T-cell (primary cell): ENCODE results near the gene MPZL1. TPM values are rescaled to one million over a fixed set of nuclear protein-coding genes. Genes with fewer than 3 reads are reported as not detected.

Experiments
- ATAC-seq, 4 experiments: fragments of 200-7000 bp in 3 of 4; fragments of 150-1000 bp in 1 of 4; cut with Tn5 transposase; replicated peaks in 1 of 4; 1 replicate in 3 of 4; 2 replicates in 1 of 4; pipeline ENCODE4 v1.10.0; 2021; ENCODE audit warnings: moderate library complexity in 3 of 4, mild to moderate bottlenecking in 2 of 4, moderate number of reproducible peaks in 1 of 4
- CTCF ChIA-PET, 2 donors: fragments of 300-600 bp; sonication (Branson Sonifier 250); formaldehyde crosslinking; loops; one replicate each; lab custom pipeline; 2022; ENCODE audit warnings: antibody characterized with exemption in 2 of 2; lab: Charles Lee
- POLR2A ChIA-PET, 2 donors: fragments of 300-600 bp; sonication (Branson Sonifier 250); formaldehyde crosslinking; loops; one replicate each; lab custom pipeline; 2022; ENCODE audit warnings: antibody characterized with exemption in 2 of 2; lab: Charles Lee
- DNase-seq, 35 experiments: peaks; one replicate each; pipeline versions ENCODE4 v3.0.0 to v3.0.0-alpha.2; 2013 to 2023
- H3K27ac ChIP-seq: one replicate; pipeline ENCODE4 v1.5.1; 2013; ENCODE audit warnings: low read length
- H3K27me3 ChIP-seq, 2 experiments: replicated peaks in 1 of 2; 1 replicate in 1 of 2; 2 replicates in 1 of 2; pipeline versions ENCODE4 v1.6.1 to v1.7.0; 2013; ENCODE audit warnings: low read length in 1 of 2, mixed read lengths in 1 of 2; ENCODE audit not compliant: control insufficient read depth in 2 of 2, insufficient read depth in 2 of 2; ENCODE audit errors: extremely low read depth in 1 of 2
- H3K36me3 ChIP-seq, 2 donors: 1 replicate in 1 of 2; 2 replicates in 1 of 2; pipeline versions ENCODE4 v1.6.1 to v1.7.0; 2013; ENCODE audit warnings: low read length in 1 of 2; ENCODE audit not compliant: control insufficient read depth in 2 of 2, insufficient read depth in 1 of 2; ENCODE audit errors: extremely low read depth in 1 of 2
- H3K4me1 ChIP-seq, 2 experiments: 1 replicate in 1 of 2; 2 replicates in 1 of 2; pipeline versions ENCODE4 v1.6.1 to v1.7.0; 2013; ENCODE audit warnings: low read length in 2 of 2, mixed read lengths in 1 of 2; ENCODE audit not compliant: insufficient read depth in 2 of 2, control insufficient read depth in 1 of 2; ENCODE audit errors: extremely low read depth in 1 of 2
- H3K4me3 ChIP-seq, 2 donors: 1 replicate in 1 of 2; 2 replicates in 1 of 2; pipeline versions ENCODE4 v1.5.1 to v1.7.0; 2013; ENCODE audit warnings: mild to moderate bottlenecking in 2 of 2, low read length in 1 of 2, moderate library complexity in 1 of 2; ENCODE audit not compliant: control insufficient read depth in 1 of 2; ENCODE audit errors: extremely low read depth in 1 of 2
- H3K9me3 ChIP-seq: 2 replicates; pipeline ENCODE4 v1.7.0; 2013
- H3K27ac Mint-ChIP-seq, 2 donors: one replicate each; pipeline ENCODE4 v1.8.0; 2020 to 2021; ENCODE audit warnings: mild to moderate bottlenecking in 2 of 2, mixed read lengths in 2 of 2
- H3K27me3 Mint-ChIP-seq, 2 donors: one replicate each; pipeline ENCODE4 v1.8.0; 2021 to 2022; ENCODE audit warnings: mixed read lengths in 2 of 2
- H3K36me3 Mint-ChIP-seq: one replicate; pipeline ENCODE4 v1.8.0; 2021; ENCODE audit warnings: mixed read lengths
- H3K4me1 Mint-ChIP-seq, 3 donors: one replicate each; pipeline ENCODE4 v1.8.0; 2020 to 2022; ENCODE audit warnings: mixed read lengths in 3 of 3, mild to moderate bottlenecking in 1 of 3
- H3K4me3 Mint-ChIP-seq, 3 donors: one replicate each; pipeline ENCODE4 v1.8.0; 2020 to 2022; ENCODE audit warnings: mild to moderate bottlenecking in 3 of 3, mixed read lengths in 3 of 3, moderate library complexity in 3 of 3
- H3K9me3 Mint-ChIP-seq, 3 donors: one replicate each; pipeline ENCODE4 v1.8.0; 2020 to 2022; ENCODE audit warnings: mixed read lengths in 3 of 3
- WGBS: methylation state at CpG from one replicate; pipeline ENCODE4 v1.1.5; 2013; ENCODE audit warnings: missing lambda C conversion rate; ENCODE audit not compliant: insufficient coverage; 5-methylcytosine and 5-hydroxymethylcytosine counted together
- total RNA-seq, 35 experiments: library from RNA in 6 of 35; stranded (reverse) in 6 of 35; fragments of 120-200 nt in 1 of 35; gene quantifications; one replicate each; pipeline versions ENCODE4 v1.2.1 to v1.2.4 and lab custom pipeline; 2013 to 2026

MPZL1 gene
- total RNA-seq, 5 donors from 2014 or later (not counting 1 experiment from before 2014, with no cell fraction given) = 5.1 to 9.9 (median 8.5) TPM

- Histone ChIP-seq H3K27me3 (no peaks in the 10 kb centered on the region), H3K4me3 (peak overlapping the region; percentile 70 to 91), H3K27ac (peak overlapping the region; percentile 38), H3K4me1 (peaks cover 6 to 30% of the 10 kb centered on the region in 2 experiments), H3K36me3 (no peaks in the 10 kb centered on the region), H3K9me3 (no peaks in the 10 kb centered on the region)
- DNase-seq (peak in 4 of 35 experiments; percentile 4 to 40 (median 20)), ATAC-seq (no peak)
- ChIA-PET CTCF (interaction anchor here in 1 of 2 donors (0.7 kb wide), 1 partner anchor 226 kb away, joined by 3 read pairs; no protein-coding TSS in a partner anchor), POLR2A (interaction anchor here (0.6 kb wide), 4 partner anchors 77 to 890 kb away, joined by 3 to 9 read pairs (median 7); no protein-coding TSS in a partner anchor)
- H3K27ac Mint-ChIP-seq = peak overlapping the region; percentile 77 to 84
- H3K9me3 Mint-ChIP-seq = no peaks in the 10 kb centered on the region
- H3K4me3 Mint-ChIP-seq = peak overlapping the region; percentile 82 to 87 (median 83)
- 5% methylated on average over 17 of the region's 31 CpGs for WGBS
- peaks cover 0 to 6% of the 10 kb centered on the region in 2 donors for H3K27me3 Mint-ChIP-seq
- H3K4me1 Mint-ChIP-seq = peaks cover 35 to 41% (median 40%) of the 10 kb centered on the region in 3 donors
- H3K36me3 Mint-ChIP-seq = no peaks in the 10 kb centered on the region
Observed at GRCh38 chr1:167713330-167714081, 8.3 kb upstream of the MPZL1 start.

- ATAC-seq = peak; percentile 63 to 72 (median 68)
- Mint-ChIP-seq H3K4me3 (peak overlapping the region; percentile 82 to 87 (median 83)), H3K27ac (peak overlapping the region; percentile 25 to 77), H3K9me3 (no peaks in the 10 kb centered on the region), H3K27me3 (peaks cover 0 to 6% of the 10 kb centered on the region in 2 donors), H3K36me3 (no peaks in the 10 kb centered on the region), H3K4me1 (peaks cover 33 to 39% (median 37%) of the 10 kb centered on the region in 3 donors)
- CTCF ChIA-PET = interaction anchor here in 1 of 2 donors (0.7 to 1.7 kb wide), 3 partner anchors 26 to 494 kb away, joined by 3 to 13 read pairs (median 10); partner anchors contain the start of gene POU2F1
- Histone ChIP-seq H3K36me3 (no peaks in the 10 kb centered on the region), H3K4me1 (peaks cover 9 to 27% of the 10 kb centered on the region in 2 experiments), H3K27ac (peak overlapping the region; percentile 38), H3K27me3 (no peaks in the 10 kb centered on the region), H3K9me3 (no peaks in the 10 kb centered on the region), H3K4me3 (peak overlapping the region; percentile 70 to 91)
- POLR2A ChIA-PET = interaction anchor here (0.6 to 1.9 kb wide), 4 partner anchors 77 to 890 kb away, joined by 3 to 10 read pairs (median 8); partner anchors contain the start of gene POU2F1 (in 1 of the 2)
- WGBS = under 1% methylated on average over 26 of the region's 28 CpGs
- DNase-seq = peak in 1 of 35 experiments; percentile 73
Observed at GRCh38 chr1:167714098-167714438, 7.7 kb upstream of the MPZL1 start.

GRCh38 chr1:167714439-167715156 is 7.2 kb upstream of the MPZL1 start:
- H3K27me3 Mint-ChIP-seq = peaks cover 0 to 6% of the 10 kb centered on the region in 2 donors
- H3K9me3 Mint-ChIP-seq = no peaks in the 10 kb centered on the region
- DNase-seq (peak; percentile 58 to 91 (median 82)), ATAC-seq (peak; percentile 54 to 59 (median 58))
- Histone ChIP-seq H3K4me1 (peaks cover 13 to 26% of the 10 kb centered on the region in 2 experiments), H3K9me3 (no peaks in the 10 kb centered on the region), H3K27ac (peak overlapping the region; percentile 39), H3K36me3 (no peaks in the 10 kb centered on the region), H3K4me3 (peak overlapping the region; percentile 70 to 91), H3K27me3 (no peaks in the 10 kb centered on the region)
- ChIA-PET CTCF (interaction anchor here in 1 of 2 donors (0.6 to 2.2 kb wide), 13 partner anchors 10 to 494 kb away, joined by 3 to 13 read pairs (median 3); partner anchors contain the start of genes CREG1, DCAF6, MPC2 and POU2F1), POLR2A (interaction anchor here (0.6 to 1.9 kb wide), 4 partner anchors 13 to 839 kb away, joined by 3 to 10 read pairs (median 3); partner anchors contain the start of gene POU2F1 (in 1 of the 2))
- WGBS = under 1% methylated on average over 40 of the region's 50 CpGs
- H3K4me1 Mint-ChIP-seq = peaks cover 36 to 41% (median 39%) of the 10 kb centered on the region in 3 donors
- peak overlapping the region; percentile 82 to 87 (median 83) for H3K4me3 Mint-ChIP-seq
- H3K27ac Mint-ChIP-seq = peak overlapping the region; percentile 79 to 91
- H3K36me3 Mint-ChIP-seq = no peaks in the 10 kb centered on the region

GRCh38 chr1:167715157-167715999 is 6.4 kb upstream of the MPZL1 start:
- Histone ChIP-seq H3K27me3 (no peaks in the 10 kb centered on the region), H3K4me1 (peaks cover 15 to 30% of the 10 kb centered on the region in 2 experiments), H3K36me3 (no peaks in the 10 kb centered on the region), H3K27ac (peak overlapping the region; percentile 39), H3K9me3 (no peaks in the 10 kb centered on the region), H3K4me3 (peak overlapping the region; percentile 70 to 91)
- ChIA-PET CTCF (interaction anchor here (0.6 to 2.2 kb wide), 14 partner anchors 9 to 495 kb away, joined by 3 to 13 read pairs (median 4); partner anchors contain the start of genes CREG1 (in 1 of the 2), DCAF6 (in 1 of the 2), MPC2 (in 1 of the 2) and POU2F1 (in 1 of the 2)), POLR2A (interaction anchor here in 1 of 2 donors (0.7 to 1.9 kb wide), 3 partner anchors 92 to 838 kb away, joined by 3 to 10 read pairs (median 4); partner anchors contain the start of gene POU2F1)
- H3K36me3 Mint-ChIP-seq = no peaks in the 10 kb centered on the region
- DNase-seq (peak; percentile 70 to 94 (median 83)), ATAC-seq (peak; percentile 58 to 64 (median 61))
- H3K4me1 Mint-ChIP-seq = peaks cover 43 to 48% (median 46%) of the 10 kb centered on the region in 3 donors
- WGBS = 0% methylated on average over 2 of the region's 26 CpGs
- H3K27me3 Mint-ChIP-seq = peaks cover 0 to 6% of the 10 kb centered on the region in 2 donors
- no peaks in the 10 kb centered on the region for H3K9me3 Mint-ChIP-seq
- peak overlapping the region; percentile 82 to 87 (median 83) for H3K4me3 Mint-ChIP-seq
- H3K27ac Mint-ChIP-seq = peak overlapping the region; percentile 79 to 91

- ATAC-seq (no peak), DNase-seq (no peak)
- Histone ChIP-seq H3K4me3 (peak overlapping the region; percentile 70 to 91), H3K9me3 (no peaks in the 10 kb centered on the region), H3K27ac (peak overlapping the region; percentile 27), H3K4me1 (peaks cover 15 to 30% of the 10 kb centered on the region in 2 experiments), H3K27me3 (no peaks in the 10 kb centered on the region), H3K36me3 (no peaks in the 10 kb centered on the region)
- CTCF ChIA-PET = interaction anchor here (0.7 to 2.2 kb wide), 11 partner anchors 20 to 366 kb away, joined by 3 to 10 read pairs (median 4); partner anchors contain the start of genes DCAF6 (in 1 of the 2) and MPC2 (in 1 of the 2)
- Mint-ChIP-seq H3K4me1 (peaks cover 48 to 53% (median 52%) of the 10 kb centered on the region in 3 donors), H3K4me3 (peak overlapping the region; percentile 82 to 87 (median 83)), H3K36me3 (no peaks in the 10 kb centered on the region), H3K27ac (peak overlapping the region; percentile 79 to 91), H3K27me3 (peaks cover 0 to 6% of the 10 kb centered on the region in 2 donors), H3K9me3 (no peaks in the 10 kb centered on the region)
- POLR2A ChIA-PET = interaction anchor here in 1 of 2 donors (0.7 to 1.9 kb wide), 2 partner anchors 92 to 496 kb away, joined by 4 to 10 read pairs; partner anchors contain the start of gene POU2F1
- no CpG with 5 or more reads among the region's 4 CpGs for WGBS
Observed at GRCh38 chr1:167716000-167716271, 5.8 kb upstream of the MPZL1 start.
